Vagina (tissue), 2 donors: ENCODE data around the gene ZBTB42. TPM values are rescaled to one million over a fixed set of nuclear protein-coding genes. Genes with fewer than 3 reads are reported as not detected.
"Not testable (repeated sequence)": the region's sequence is repeated elsewhere in the genome, so short reads cannot be mapped to it uniquely, and the experiment has no call there.

ENCODE experiments used
- DNase-seq, 2 donors: peaks; one replicate each; pipeline ENCODE4 v3.0.0-alpha.2; 2017; ENCODE audit errors: extremely low spot score in 2 of 2
- H3K27ac ChIP-seq: fragments of 200-600 bp; sonication (generic); one replicate; pipeline ENCODE4 v1.5.1; 2019
- H3K27me3 ChIP-seq: fragments of 200-600 bp; sonication (generic); one replicate; pipeline ENCODE4 v1.5.1; 2019
- H3K36me3 ChIP-seq, 2 donors: fragments of 200-600 bp; sonication (generic); one replicate each; pipeline ENCODE4 v1.5.1; 2017 to 2019
- H3K4me1 ChIP-seq: fragments of 200-600 bp; sonication (generic); one replicate; pipeline ENCODE4 v1.5.1; 2019
- H3K4me3 ChIP-seq, 2 donors: fragments of 200-600 bp; sonication (generic); 1 replicate in 1 of 2; 2 replicates in 1 of 2; pipeline ENCODE4 v1.5.1; 2016 to 2019
- H3K9me3 ChIP-seq: fragments of 200-600 bp; sonication (generic); one replicate; pipeline ENCODE4 v1.5.1; 2019
- CTCF ChIP-seq, 3 experiments: fragments of 450-650 bp in 2 of 3; fragments of 200-600 bp in 1 of 3; sonication (generic) in 1 of 3; IDR thresholded peaks; one replicate each; pipeline ENCODE4 v1.5.1; 2017 to 2019; ENCODE audit warnings: antibody characterized with exemption in 3 of 3, mild to moderate bottlenecking in 2 of 3, moderate library complexity in 2 of 3
- POLR2A ChIP-seq, 2 donors: fragments of 450-650 bp; IDR thresholded peaks; one replicate each; pipeline ENCODE4 v1.6.1; 2017; ENCODE audit warnings: antibody characterized with exemption in 2 of 2, mild to moderate bottlenecking in 2 of 2, moderate library complexity in 2 of 2
- POLR2AphosphoS5 ChIP-seq, 2 donors: sonication (generic); formaldehyde crosslinking; IDR thresholded peaks; one replicate each; pipeline ENCODE4 v1.9.0; 2017; ENCODE audit warnings: antibody characterized with exemption in 2 of 2, mild to moderate bottlenecking in 2 of 2, low read depth in 1 of 2; ENCODE audit not compliant: insufficient read depth in 1 of 2
- intact Hi-C: fragments of 100-400 bp; cut with DNase I; formaldehyde crosslinking; loops from one replicate; pipeline ENCODE4 v1.15.1; 2023
- total RNA-seq: library from RNA; depleted of rRNA; stranded (reverse); fragments of >200 nt; gene quantifications from one replicate; pipeline ENCODE4 v1.2.3, GENCODE V29; 2016

The ZBTB42 gene
- total RNA-seq, 1 donor from 2014 or later: 7.6 TPM

- intact Hi-C loops: no loop called here
- Histone ChIP-seq H3K4me3 (no peak overlapping the region), H3K27me3 (no peaks in the 10 kb centered on the region), H3K4me1 (peaks cover 13% of the 10 kb centered on the region), H3K27ac (no peak overlapping the region), H3K9me3 (no peaks in the 10 kb centered on the region), H3K36me3 (no peaks in the 10 kb centered on the region)
- DNase-seq: no peak
- TF ChIP-seq POLR2A (IDR thresholded peaks at IDR 0.05) (no peak), CTCF (IDR thresholded peaks at IDR 0.05) (no peak), POLR2AphosphoS5 (IDR thresholded peaks at IDR 0.05; ENCODE audit: insufficient read depth in 1 of 2, low read depth in 1 of 2) (no peak)
These were observed 7.6 kb downstream of the ZBTB42 start for GRCh38 chr14:104808456-104808855.

- Histone ChIP-seq H3K4me1 (peaks cover 24% of the 10 kb centered on the region), H3K27ac (no peak overlapping the region), H3K36me3 (no peaks in the 10 kb centered on the region), H3K4me3 (no peak overlapping the region), H3K9me3 (no peaks in the 10 kb centered on the region), H3K27me3 (no peaks in the 10 kb centered on the region)
- intact Hi-C loops: no loop called here
- DNase-seq: no peak
- no peak for TF ChIP-seq POLR2A (IDR thresholded peaks at IDR 0.05)
- TF ChIP-seq CTCF (IDR thresholded peaks at IDR 0.05): no peak
- TF ChIP-seq POLR2AphosphoS5 (IDR thresholded peaks at IDR 0.05; ENCODE audit: insufficient read depth in 1 of 2, low read depth in 1 of 2): no peak
These were observed 9.4 kb downstream of the ZBTB42 start for GRCh38 chr14:104810316-104810715.

GRCh38 chr14:104813286-104813685, 12.4 kb downstream of the ZBTB42 start:
- Histone ChIP-seq H3K9me3 (no peaks in the 10 kb centered on the region), H3K36me3 (no peaks in the 10 kb centered on the region), H3K4me3 (no peak overlapping the region), H3K27ac (no peak overlapping the region), H3K4me1 (peaks cover 33% of the 10 kb centered on the region), H3K27me3 (no peaks in the 10 kb centered on the region)
- intact Hi-C loops: no loop called here
- TF ChIP-seq POLR2AphosphoS5 (IDR thresholded peaks at IDR 0.05; ENCODE audit: insufficient read depth in 1 of 2, low read depth in 1 of 2): no peak
- no peak for TF ChIP-seq CTCF (IDR thresholded peaks at IDR 0.05)
- TF ChIP-seq POLR2A (IDR thresholded peaks at IDR 0.05): no peak
- DNase-seq: no peak

- Histone ChIP-seq H3K27ac (peak overlapping the region; percentile 94), H3K4me1 (peaks cover 33% of the 10 kb centered on the region), H3K4me3 (peak overlapping the region in 1 of 2 donors; percentile 87)
- DNase-seq, intact Hi-C loops, H3K27me3 ChIP-seq, H3K36me3 ChIP-seq, H3K9me3 ChIP-seq: not testable (repeated sequence)
These were observed 13.8 kb downstream of the ZBTB42 start for GRCh38 chr14:104814701-104815100.

- no peak for DNase-seq
- Histone ChIP-seq H3K27me3 (no peaks in the 10 kb centered on the region), H3K4me3 (peak overlapping the region; percentile 70 to 87), H3K9me3 (no peaks in the 10 kb centered on the region), H3K4me1 (peaks cover 44% of the 10 kb centered on the region), H3K27ac (peak overlapping the region; percentile 94), H3K36me3 (no peaks in the 10 kb centered on the region)
- intact Hi-C loops: no loop called here
- TF ChIP-seq CTCF (IDR thresholded peaks at IDR 0.05): no peak
- TF ChIP-seq POLR2A (IDR thresholded peaks at IDR 0.05): no peak
- no peak for TF ChIP-seq POLR2AphosphoS5 (IDR thresholded peaks at IDR 0.05; ENCODE audit: insufficient read depth in 1 of 2, low read depth in 1 of 2)
These were observed 15.6 kb downstream of the ZBTB42 start for GRCh38 chr14:104816616-104816884.
